ENCODE data around the gene ACOX1.

The ACOX1 gene

GRCh38 chr17:75917917-75918445 is 61.0 kb downstream of the ACOX1 start:
- H3K4me1 Mint-ChIP-seq = no peaks in the 10 kb centered on the region
- H3K27ac Mint-ChIP-seq = no peak overlapping the region
- H3K4me3 Mint-ChIP-seq = no peak overlapping the region
- no peaks in the 10 kb centered on the region for H3K27me3 Mint-ChIP-seq
- no peaks in the 10 kb centered on the region for H3K9me3 Mint-ChIP-seq
- H3K36me3 Mint-ChIP-seq = peaks cover 32% of the 10 kb centered on the region
- no peak for ATAC-seq

- H3K4me3 Mint-ChIP-seq = no peak overlapping the region
- no peak for ATAC-seq
Measured at GRCh38 chr17:75917141-75917916, 61.6 kb downstream of the ACOX1 start.

GRCh38 chr17:75915268-75915667 is 63.7 kb downstream of the ACOX1 start:
- Mint-ChIP-seq H3K27ac (no peak overlapping the region), H3K27me3 (no peaks in the 10 kb centered on the region)

More at GRCh38 chr17:75917141-75917916, 61.6 kb downstream of the ACOX1 start:
- Mint-ChIP-seq H3K36me3 (peaks cover 28% of the 10 kb centered on the region), H3K9me3 (no peaks in the 10 kb centered on the region), H3K4me1 (no peaks in the 10 kb centered on the region), H3K27ac (no peak overlapping the region), H3K27me3 (no peaks in the 10 kb centered on the region)

GRCh38 chr17:75914643-75915267 is 64.2 kb downstream of the ACOX1 start:
- Mint-ChIP-seq H3K27ac (no peak overlapping the region), H3K36me3 (peaks cover 33% of the 10 kb centered on the region), H3K4me1 (no peaks in the 10 kb centered on the region), H3K9me3 (no peaks in the 10 kb centered on the region), H3K27me3 (no peaks in the 10 kb centered on the region), H3K4me3 (no peak overlapping the region)
- no peak for ATAC-seq

More at GRCh38 chr17:75915268-75915667, 63.7 kb downstream of the ACOX1 start:
- Mint-ChIP-seq H3K4me1 (no peaks in the 10 kb centered on the region), H3K4me3 (no peak overlapping the region), H3K36me3 (peaks cover 35% of the 10 kb centered on the region), H3K9me3 (no peaks in the 10 kb centered on the region)
- ATAC-seq = no peak

GRCh38 chr17:75913537-75914210 is 65.3 kb downstream of the ACOX1 start:
- Mint-ChIP-seq H3K36me3 (peaks cover 27% of the 10 kb centered on the region), H3K4me1 (no peaks in the 10 kb centered on the region), H3K27ac (no peak overlapping the region), H3K9me3 (no peaks in the 10 kb centered on the region), H3K27me3 (no peaks in the 10 kb centered on the region), H3K4me3 (no peak overlapping the region)
- ATAC-seq = no peak

GRCh38 chr17:75910699-75911098 is 68.3 kb downstream of the ACOX1 start:
- no peak for ATAC-seq
- no peak overlapping the region for H3K27ac Mint-ChIP-seq
- no peaks in the 10 kb centered on the region for H3K9me3 Mint-ChIP-seq
- no peaks in the 10 kb centered on the region for H3K27me3 Mint-ChIP-seq
- no peak overlapping the region for H3K4me3 Mint-ChIP-seq
- H3K36me3 Mint-ChIP-seq = peaks cover 22% of the 10 kb centered on the region
- H3K4me1 Mint-ChIP-seq = no peaks in the 10 kb centered on the region

- ATAC-seq = no peak
Measured at GRCh38 chr17:75909812-75910274, 69.1 kb downstream of the ACOX1 start.

GRCh38 chr17:75909051-75909811 is 69.7 kb downstream of the ACOX1 start:
- H3K27ac Mint-ChIP-seq = no peak overlapping the region
- H3K4me3 Mint-ChIP-seq = no peak overlapping the region
- H3K9me3 Mint-ChIP-seq = no peaks in the 10 kb centered on the region
- H3K4me1 Mint-ChIP-seq = peaks cover 4% of the 10 kb centered on the region
- H3K36me3 Mint-ChIP-seq = peaks cover 14% of the 10 kb centered on the region
- no peak for ATAC-seq
- H3K27me3 Mint-ChIP-seq = no peaks in the 10 kb centered on the region

More at GRCh38 chr17:75909812-75910274, 69.1 kb downstream of the ACOX1 start:
- H3K4me3 Mint-ChIP-seq = no peak overlapping the region
- no peaks in the 10 kb centered on the region for H3K9me3 Mint-ChIP-seq
- H3K36me3 Mint-ChIP-seq = peaks cover 20% of the 10 kb centered on the region
- peaks cover 4% of the 10 kb centered on the region for H3K4me1 Mint-ChIP-seq
- no peaks in the 10 kb centered on the region for H3K27me3 Mint-ChIP-seq
- H3K27ac Mint-ChIP-seq = no peak overlapping the region

- Mint-ChIP-seq H3K4me3 (no peak overlapping the region), H3K36me3 (peaks cover 7% of the 10 kb centered on the region), H3K27ac (no peak overlapping the region), H3K27me3 (no peaks in the 10 kb centered on the region), H3K4me1 (peaks cover 11% of the 10 kb centered on the region), H3K9me3 (no peaks in the 10 kb centered on the region)
- ATAC-seq = no peak
Measured at GRCh38 chr17:75908201-75908600, 70.8 kb downstream of the ACOX1 start.

- no peaks in the 10 kb centered on the region for H3K27me3 Mint-ChIP-seq
- H3K27ac Mint-ChIP-seq = peak overlapping the region; percentile 41
- no peaks in the 10 kb centered on the region for H3K9me3 Mint-ChIP-seq
- no peak for ATAC-seq
- peak overlapping the region; percentile 41 for H3K4me3 Mint-ChIP-seq
- peaks cover 4% of the 10 kb centered on the region for H3K36me3 Mint-ChIP-seq
- peaks cover 11% of the 10 kb centered on the region for H3K4me1 Mint-ChIP-seq
Measured at GRCh38 chr17:75906143-75906884, 72.7 kb downstream of the ACOX1 start.

GRCh38 chr17:75904749-75905521 is 74.0 kb downstream of the ACOX1 start, which contains the start of gene MRPL38:
TSS of gene MRPL38 (minus strand) at chr17:75904884. CDS start at chr17:75904875, 9 bp downstream.
- H3K4me1 Mint-ChIP-seq = peaks cover 11% of the 10 kb centered on the region
- H3K4me3 Mint-ChIP-seq = peak within 1 kb of the TSS; percentile 90
- H3K27me3 Mint-ChIP-seq = no peaks in the 10 kb centered on the region
- H3K9me3 Mint-ChIP-seq = no peaks in the 10 kb centered on the region
- H3K36me3 Mint-ChIP-seq = peaks cover 13% of the 10 kb centered on the region
- H3K27ac Mint-ChIP-seq = peak within 1 kb of the TSS; percentile 95
- peak; percentile 99 for ATAC-seq

- H3K4me3 Mint-ChIP-seq = no peak overlapping the region
- no peaks in the 10 kb centered on the region for H3K9me3 Mint-ChIP-seq
- peaks cover 34% of the 10 kb centered on the region for H3K36me3 Mint-ChIP-seq
- peaks cover 20% of the 10 kb centered on the region for H3K4me1 Mint-ChIP-seq
- ATAC-seq = no peak
- H3K27ac Mint-ChIP-seq = no peak overlapping the region
- H3K27me3 Mint-ChIP-seq = no peaks in the 10 kb centered on the region
Measured at GRCh38 chr17:75902406-75902805, 76.6 kb downstream of the ACOX1 start.

GRCh38 chr17:75901727-75902126 is 77.2 kb downstream of the ACOX1 start:
- Mint-ChIP-seq H3K9me3 (no peaks in the 10 kb centered on the region), H3K27me3 (no peaks in the 10 kb centered on the region), H3K4me3 (no peak overlapping the region), H3K4me1 (peaks cover 24% of the 10 kb centered on the region), H3K27ac (no peak overlapping the region), H3K36me3 (peaks cover 34% of the 10 kb centered on the region)
- ATAC-seq = no peak
